ENCODE measurements around the gene PQBP1. TPM values are rescaled to one million over a fixed set of nuclear protein-coding genes. Genes with fewer than 3 reads are reported as not detected.

PQBP1 gene
- total RNA-seq, 1 donor from 2014 or later, result 67.5 TPM

- H3K27ac ChIP-seq, result no peak overlapping the region
- H3K4me1 ChIP-seq, result peaks cover 7% of the 10 kb centered on the region
- H3K9me3 ChIP-seq, result no peaks in the 10 kb centered on the region
- H3K36me3 ChIP-seq, result peaks cover 0 to 25% of the 10 kb centered on the region in 2 donors
- no peak for TF ChIP-seq CTCF (IDR thresholded peaks at IDR 0.05)
- no peak for TF ChIP-seq POLR2A (IDR thresholded peaks at IDR 0.05)
- TF ChIP-seq POLR2AphosphoS5 (IDR thresholded peaks at IDR 0.05; ENCODE audit: insufficient read depth in 1 of 2, low read depth in 1 of 2), result no peak
- intact Hi-C loops (cut with DNase I), result no loop called here
- H3K4me3 ChIP-seq, result no peak overlapping the region
- H3K27me3 ChIP-seq, result no peaks in the 10 kb centered on the region
- DNase-seq (ENCODE audit: extremely low spot score in 2 of 2), result no peak
Measured at GRCh38 chrX:48933757-48934156, 36.0 kb downstream of the PQBP1 start.

GRCh38 chrX:48934581-48935300, 37.0 kb downstream of the PQBP1 start:
- Histone ChIP-seq H3K27ac (no peak overlapping the region), H3K4me3 (no peak overlapping the region), H3K36me3 (peaks cover 0 to 20% of the 10 kb centered on the region in 2 donors), H3K27me3 (no peaks in the 10 kb centered on the region), H3K9me3 (no peaks in the 10 kb centered on the region), H3K4me1 (peaks cover 7% of the 10 kb centered on the region)
- no peak for DNase-seq (ENCODE audit: extremely low spot score in 2 of 2)
- no peak for TF ChIP-seq CTCF (IDR thresholded peaks at IDR 0.05)
- no peak for TF ChIP-seq POLR2A (IDR thresholded peaks at IDR 0.05)
- TF ChIP-seq POLR2AphosphoS5 (IDR thresholded peaks at IDR 0.05; ENCODE audit: insufficient read depth in 1 of 2, low read depth in 1 of 2), result no peak
- intact Hi-C loops (cut with DNase I), result no loop called here

- TF ChIP-seq POLR2A (IDR thresholded peaks at IDR 0.05), result no peak
- TF ChIP-seq CTCF (IDR thresholded peaks at IDR 0.05), result no peak
- TF ChIP-seq POLR2AphosphoS5 (IDR thresholded peaks at IDR 0.05; ENCODE audit: insufficient read depth in 1 of 2, low read depth in 1 of 2), result no peak
- H3K27ac ChIP-seq, result no peak overlapping the region
- no peaks in the 10 kb centered on the region for H3K9me3 ChIP-seq
- no peak for DNase-seq (ENCODE audit: extremely low spot score in 2 of 2)
- H3K36me3 ChIP-seq, result peaks cover 0 to 20% of the 10 kb centered on the region in 2 donors
- intact Hi-C loops (cut with DNase I), result no loop called here
- H3K4me1 ChIP-seq, result peaks cover 10% of the 10 kb centered on the region
- H3K27me3 ChIP-seq, result no peaks in the 10 kb centered on the region
- no peak overlapping the region for H3K4me3 ChIP-seq
Measured at GRCh38 chrX:48935301-48935670, 37.6 kb downstream of the PQBP1 start.

GRCh38 chrX:48936429-48937053, 38.8 kb downstream of the PQBP1 start:
- intact Hi-C loops (cut with DNase I), result no loop called here
- peaks cover 16% of the 10 kb centered on the region for H3K4me1 ChIP-seq
- H3K9me3 ChIP-seq, result no peaks in the 10 kb centered on the region
- no peaks in the 10 kb centered on the region for H3K27me3 ChIP-seq
- no peak overlapping the region for H3K27ac ChIP-seq
- H3K36me3 ChIP-seq, result peaks cover 0 to 16% of the 10 kb centered on the region in 2 donors
- TF ChIP-seq POLR2A (IDR thresholded peaks at IDR 0.05) (no peak), CTCF (IDR thresholded peaks at IDR 0.05) (no peak), POLR2AphosphoS5 (IDR thresholded peaks at IDR 0.05; ENCODE audit: insufficient read depth in 1 of 2, low read depth in 1 of 2) (no peak)
- no peak overlapping the region for H3K4me3 ChIP-seq
- no peak for DNase-seq (ENCODE audit: extremely low spot score in 2 of 2)

All from vagina (tissue), 2 donors.